ENCODE data around the gene ASPG.
A peak's percentile ranks its signal among the peaks of the same experiment; 100 is the strongest.

ASPG gene

GRCh38 chr14:104085032-104085888 is at the start of gene ASPG:
ASPG (plus strand) TSS chr14:104085700; CDS start chr14:104085771, 71 bp downstream.
- FAIRE-seq, result no peak

GRCh38 chr14:104036212-104036611 is 49.3 kb upstream of the ASPG start:
- no peak for FAIRE-seq

GRCh38 chr14:104037074-104037473 is 48.4 kb upstream of the ASPG start:
- no peak for FAIRE-seq

- no peak for FAIRE-seq
Observed at GRCh38 chr14:104037903-104038302, 47.6 kb upstream of the ASPG start.

GRCh38 chr14:104039214-104039613 is 46.3 kb upstream of the ASPG start:
- no peak for FAIRE-seq

- no peak for FAIRE-seq
Observed at GRCh38 chr14:104040539-104040938, 45.0 kb upstream of the ASPG start.

GRCh38 chr14:104041430-104042104 is 43.9 kb upstream of the ASPG start:
- FAIRE-seq, result no peak

- no peak for FAIRE-seq
Observed at GRCh38 chr14:104044016-104044415, 41.5 kb upstream of the ASPG start.

GRCh38 chr14:104047761-104048160 is 37.7 kb upstream of the ASPG start:
- FAIRE-seq, result no peak

GRCh38 chr14:104048758-104049507 is 36.6 kb upstream of the ASPG start:
- no peak for FAIRE-seq

- FAIRE-seq, result no peak
Observed at GRCh38 chr14:104049576-104050240, 35.8 kb upstream of the ASPG start.

- FAIRE-seq, result no peak
Observed at GRCh38 chr14:104051092-104051813, 34.2 kb upstream of the ASPG start.

- FAIRE-seq, result no peak
Observed at GRCh38 chr14:104054222-104054905, 31.1 kb upstream of the ASPG start.

- FAIRE-seq, result no peak
Observed at GRCh38 chr14:104062281-104062680, 23.2 kb upstream of the ASPG start.

GRCh38 chr14:104064003-104064402 is 21.5 kb upstream of the ASPG start:
- FAIRE-seq, result no peak

GRCh38 chr14:104066279-104066678 is 19.2 kb upstream of the ASPG start:
- FAIRE-seq, result no peak

- FAIRE-seq, result no peak
Observed at GRCh38 chr14:104066719-104067295, 18.7 kb upstream of the ASPG start.

GRCh38 chr14:104069541-104069940 is 16.0 kb upstream of the ASPG start:
- FAIRE-seq, result no peak

- FAIRE-seq, result no peak
Observed at GRCh38 chr14:104072586-104072985, 12.9 kb upstream of the ASPG start.

- FAIRE-seq, result no peak
Observed at GRCh38 chr14:104073764-104074163, 11.7 kb upstream of the ASPG start.

GRCh38 chr14:104075530-104076151 is 9.9 kb upstream of the ASPG start:
- peak; percentile 60 for FAIRE-seq

All from TTC549 (cell line).